KMS-11 (cell line): ENCODE data around the gene INPP5A.
"Not testable (repeated sequence)": the region's sequence is repeated elsewhere in the genome, so short reads cannot be mapped to it uniquely, and the experiment has no call there.

Experiments used
- H2AFZ ChIP-seq: fragments of 200-600 bp; sonication (generic); 2 replicates; pipeline ENCODE4 v1.6.1; 2016; ENCODE audit warnings: antibody characterized with exemption, mixed run types, low read depth
- H3K27ac ChIP-seq: fragments of 200-600 bp; sonication (generic); 2 replicates; pipeline ENCODE4 v1.6.1; 2016; ENCODE audit warnings: mild to moderate bottlenecking, mixed run types
- H3K27me3 ChIP-seq: fragments of 200-600 bp; sonication (generic); 2 replicates; pipeline ENCODE4 v1.6.1; 2017; ENCODE audit warnings: mild to moderate bottlenecking, low read depth, mixed run types, moderate library complexity; ENCODE audit not compliant: insufficient read depth
- H3K36me3 ChIP-seq: fragments of 200-600 bp; sonication (generic); 2 replicates; pipeline ENCODE4 v1.6.1; 2017; ENCODE audit warnings: mild to moderate bottlenecking, mixed run types; ENCODE audit not compliant: insufficient read depth
- H3K4me1 ChIP-seq: fragments of 200-600 bp; sonication (generic); 2 replicates; pipeline ENCODE4 v1.6.1; 2016; ENCODE audit warnings: mild to moderate bottlenecking, low read depth, mixed run types; ENCODE audit not compliant: poor library complexity, severe bottlenecking
- H3K4me2 ChIP-seq: fragments of 200-600 bp; sonication (generic); 2 replicates; pipeline ENCODE4 v1.7.0; 2016; ENCODE audit warnings: mild to moderate bottlenecking, mixed run types
- H3K4me3 ChIP-seq: fragments of 200-600 bp; sonication (generic); IDR thresholded peaks from 2 replicates; pipeline ENCODE4 v1.6.1; 2017; ENCODE audit warnings: low read depth, low read length, mixed read lengths; ENCODE audit not compliant: insufficient read depth
- H3K79me2 ChIP-seq: fragments of 200-600 bp; sonication (generic); 2 replicates; pipeline ENCODE4 v1.6.1; 2016; ENCODE audit warnings: low read depth, mixed run types; ENCODE audit not compliant: insufficient read depth
- H3K9ac ChIP-seq: fragments of 200-600 bp; sonication (generic); 2 replicates; pipeline ENCODE4 v1.6.1; 2016; ENCODE audit warnings: mild to moderate bottlenecking, mixed run types
- H4K20me1 ChIP-seq: fragments of 200-600 bp; sonication (generic); 2 replicates; pipeline ENCODE4 v1.6.1; 2016; ENCODE audit warnings: mild to moderate bottlenecking, mixed run types; ENCODE audit not compliant: insufficient read depth
- CTCF ChIP-seq: fragments of 200-600 bp; sonication (generic); conservative IDR thresholded peaks from 2 replicates; pipeline ENCODE4 v1.6.1; 2017; ENCODE audit warnings: low read depth, mild to moderate bottlenecking, antibody characterized with exemption, low read length, moderate library complexity, mixed read lengths

The INPP5A gene

GRCh38 chr10:132537684-132538001, at the start of gene INPP5A:
Gene INPP5A, plus strand, starts transcription at chr10:132537787. Its CDS starts 310 bp downstream, at chr10:132538097.
- TF ChIP-seq CTCF: no peak
- peak within 1 kb of the TSS; percentile 73 for H3K9ac ChIP-seq
- peak within 1 kb of the TSS; percentile 26; the same call in 1 of the 2 replicates for H3K27ac ChIP-seq
- H3K4me2 ChIP-seq: peak within 1 kb of the TSS; percentile 95
- H3K36me3 ChIP-seq: no peaks in the 10 kb centered on the region
- peak within 1 kb of the TSS; percentile 61 for H2AFZ ChIP-seq
- H3K27me3 ChIP-seq: no peaks in the 10 kb centered on the region
- H3K4me1 ChIP-seq: peaks cover 40% of the 10 kb centered on the region
- H3K79me2 ChIP-seq: peaks cover 7% of the 10 kb centered on the region; the same call in 1 of the 2 replicates
- no peak within 1 kb of the TSS for H3K4me3 ChIP-seq
- no peaks in the 10 kb centered on the region for H4K20me1 ChIP-seq

- no peak overlapping the region for H3K4me2 ChIP-seq
- H3K4me3 ChIP-seq: no peak overlapping the region
- H3K27ac ChIP-seq: no peak overlapping the region
- no peaks in the 10 kb centered on the region for H4K20me1 ChIP-seq
- no peaks in the 10 kb centered on the region for H3K79me2 ChIP-seq
- H3K9ac ChIP-seq: no peak overlapping the region
- no peaks in the 10 kb centered on the region for H3K36me3 ChIP-seq
- H2AFZ ChIP-seq: no peak overlapping the region
- H3K4me1 ChIP-seq: no peaks in the 10 kb centered on the region
- no peak for TF ChIP-seq CTCF
- H3K27me3 ChIP-seq: peaks cover 42% of the 10 kb centered on the region; the same call in 1 of the 2 replicates
These were observed 49.3 kb upstream of the INPP5A start for GRCh38 chr10:132488231-132488821.

GRCh38 chr10:132489053-132489703, 48.4 kb upstream of the INPP5A start:
- H3K27me3 ChIP-seq: peaks cover 44% of the 10 kb centered on the region; the same call in 1 of the 2 replicates
- TF ChIP-seq CTCF: no peak
- no peak overlapping the region for H3K4me3 ChIP-seq
- no peaks in the 10 kb centered on the region for H3K79me2 ChIP-seq
- no peak overlapping the region for H3K27ac ChIP-seq
- no peak overlapping the region for H3K4me2 ChIP-seq
- no peak overlapping the region for H2AFZ ChIP-seq
- no peak overlapping the region for H3K9ac ChIP-seq
- no peaks in the 10 kb centered on the region for H3K4me1 ChIP-seq
- H4K20me1 ChIP-seq: no peaks in the 10 kb centered on the region
- H3K36me3 ChIP-seq: no peaks in the 10 kb centered on the region

GRCh38 chr10:132489704-132490534, 47.7 kb upstream of the INPP5A start:
- H3K27ac ChIP-seq: no peak overlapping the region
- no peak for TF ChIP-seq CTCF
- peaks cover 46% of the 10 kb centered on the region; the same call in 1 of the 2 replicates for H3K27me3 ChIP-seq
- H3K79me2 ChIP-seq: no peaks in the 10 kb centered on the region
- no peak overlapping the region for H3K4me2 ChIP-seq
- H3K36me3 ChIP-seq: no peaks in the 10 kb centered on the region
- H3K4me1 ChIP-seq: no peaks in the 10 kb centered on the region
- H4K20me1 ChIP-seq: no peaks in the 10 kb centered on the region
- H3K9ac ChIP-seq: no peak overlapping the region
- H3K4me3 ChIP-seq: no peak overlapping the region
- no peak overlapping the region for H2AFZ ChIP-seq

- not testable (repeated sequence) for H3K27ac ChIP-seq, H3K36me3 ChIP-seq, H3K4me1 ChIP-seq, H4K20me1 ChIP-seq, H2AFZ ChIP-seq, H3K79me2 ChIP-seq, H3K4me3 ChIP-seq, H3K9ac ChIP-seq, H3K4me2 ChIP-seq
- H3K27me3 ChIP-seq: peaks cover 36% of the 10 kb centered on the region
These were observed 46.1 kb upstream of the INPP5A start for GRCh38 chr10:132491534-132491933.
